Activated effector memory CD4-positive, alpha-beta T cell treated with Interleukin-2 at 50 U/mL for 16 hours (primary cell): ENCODE results near the gene WDR46.

Source experiments
- DNase-seq: peaks from one replicate; pipeline ENCODE4 v3.0.0-alpha.2; 2020

Gene WDR46

DNA sequence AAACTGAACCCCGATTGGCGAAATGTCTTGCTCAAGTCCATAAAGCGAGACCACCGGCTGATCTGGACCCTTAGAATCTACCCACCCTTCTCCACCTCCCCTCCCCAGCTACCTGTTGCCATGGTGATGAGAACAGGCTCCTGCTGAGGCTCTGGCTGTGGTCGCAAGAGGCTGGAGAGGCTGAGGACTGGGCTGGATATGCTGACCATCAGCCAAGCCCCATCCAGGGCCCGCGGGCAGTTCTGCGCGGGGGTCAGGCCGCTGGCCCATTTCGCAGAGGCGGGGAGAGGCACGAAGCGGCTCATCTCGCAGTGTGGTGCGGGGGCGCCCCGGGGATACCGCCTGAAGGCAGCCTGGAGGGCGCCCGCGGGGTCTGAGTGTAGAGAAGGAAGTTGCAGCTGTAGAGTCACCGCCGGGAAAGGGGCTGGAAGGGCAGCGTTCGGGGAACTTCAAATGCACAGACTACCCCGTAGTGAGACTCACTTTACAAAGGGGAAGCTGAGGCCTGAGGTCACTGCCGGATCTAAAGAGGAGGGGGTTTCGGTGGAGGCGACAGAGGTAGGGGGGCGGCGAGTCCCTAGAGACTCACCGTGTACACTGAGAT lies 24.2 kb upstream of the WDR46 start:
- DNase-seq = peak; percentile 20

DNA sequence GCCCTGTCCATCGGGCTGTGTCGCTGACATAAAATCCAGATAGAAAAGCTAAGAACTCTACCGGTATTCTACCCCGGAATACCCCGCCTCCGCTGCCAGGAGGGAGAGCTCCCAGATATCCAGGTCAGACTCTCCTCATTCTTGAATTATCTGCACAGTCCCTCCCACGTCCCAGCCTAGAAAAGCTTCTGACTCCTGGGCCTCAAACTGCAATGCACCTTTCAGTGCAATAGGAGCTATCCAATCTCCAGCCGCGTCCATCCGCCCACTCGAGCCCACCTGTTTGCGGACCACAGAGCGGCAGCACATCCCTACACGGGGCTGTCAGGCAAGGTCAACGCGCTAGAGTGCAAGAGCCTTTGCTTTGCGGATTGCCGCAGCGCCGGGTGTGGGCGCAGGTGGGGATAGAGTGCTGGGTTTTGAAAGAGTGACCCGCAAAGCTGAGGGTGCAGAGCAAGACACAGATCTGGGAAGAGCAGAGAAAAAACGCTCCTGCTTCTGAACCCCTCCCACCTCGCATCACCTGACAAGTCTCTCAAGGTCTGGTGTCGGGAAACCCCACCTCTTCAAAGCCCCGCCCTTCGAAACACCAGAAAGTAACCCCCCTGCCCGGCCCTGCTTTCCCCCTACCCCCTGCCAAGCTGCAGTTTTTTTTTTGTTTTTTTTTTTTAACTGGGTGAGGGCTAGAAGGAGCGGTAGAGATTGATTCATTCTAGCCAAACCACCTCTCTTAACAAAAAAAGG lies 23.5 kb upstream of the WDR46 start:
- peak; percentile 69 for DNase-seq

DNA sequence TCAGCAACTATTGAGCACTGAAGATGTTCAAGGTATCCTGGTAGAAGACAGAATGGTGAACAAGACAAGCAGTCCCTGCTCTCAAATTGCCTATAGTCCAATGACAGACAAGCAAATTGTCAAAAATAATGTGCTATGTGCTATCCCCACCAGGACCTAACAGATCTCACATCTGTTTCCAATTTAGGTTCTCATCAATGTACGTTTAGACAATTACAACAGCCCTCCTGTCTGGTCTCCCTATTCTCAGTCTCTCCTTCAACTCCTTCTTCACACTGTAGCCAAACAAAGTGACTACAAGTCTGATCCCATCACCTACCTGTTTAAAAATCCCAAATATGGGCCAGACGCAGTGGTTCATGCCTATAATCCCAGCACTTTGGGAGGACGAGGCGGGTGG lies 17.3 kb upstream of the WDR46 start:
- DNase-seq = no peak

DNA sequence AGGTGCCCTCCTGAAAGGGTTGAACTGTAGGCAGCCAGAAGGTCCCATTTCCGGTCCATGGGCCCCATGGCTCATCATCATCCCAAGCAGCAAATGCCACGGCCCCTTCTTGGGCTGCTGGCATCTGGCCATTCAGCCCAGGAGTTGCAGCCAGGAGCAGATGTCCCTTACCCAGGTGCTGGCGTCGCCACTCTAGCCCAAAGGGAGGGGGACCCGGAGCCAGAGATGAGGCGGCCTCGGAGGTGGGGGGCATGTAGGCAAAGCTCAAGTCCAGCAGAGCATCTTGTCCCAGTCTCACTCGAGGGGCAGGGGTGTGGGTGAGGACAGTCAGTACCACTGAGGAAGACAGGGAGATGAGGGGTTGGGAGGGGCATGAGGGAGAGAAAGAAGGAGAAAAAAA lies 16.0 kb upstream of the WDR46 start:
- no peak for DNase-seq

DNA sequence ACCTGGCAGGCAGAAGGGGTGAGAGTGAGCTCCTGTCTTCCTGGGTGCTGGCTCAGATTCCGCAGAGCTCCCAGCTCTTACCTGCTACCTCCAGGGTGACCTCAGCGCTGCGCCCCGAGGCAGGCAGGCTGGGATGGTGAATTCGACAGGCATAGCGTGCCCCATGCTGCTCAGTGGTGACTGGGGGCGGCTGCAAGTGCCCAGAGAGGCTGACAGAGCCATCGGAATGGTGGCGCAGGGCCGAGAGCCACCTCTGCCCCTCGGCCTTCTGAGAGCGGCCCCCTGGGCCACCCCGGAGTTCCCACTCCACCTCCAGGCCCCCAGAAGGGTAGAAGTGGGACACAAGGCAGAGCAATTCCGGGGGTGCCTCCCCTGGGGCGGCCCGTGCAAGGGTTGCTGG lies 15.2 kb upstream of the WDR46 start:
- no peak for DNase-seq

DNA sequence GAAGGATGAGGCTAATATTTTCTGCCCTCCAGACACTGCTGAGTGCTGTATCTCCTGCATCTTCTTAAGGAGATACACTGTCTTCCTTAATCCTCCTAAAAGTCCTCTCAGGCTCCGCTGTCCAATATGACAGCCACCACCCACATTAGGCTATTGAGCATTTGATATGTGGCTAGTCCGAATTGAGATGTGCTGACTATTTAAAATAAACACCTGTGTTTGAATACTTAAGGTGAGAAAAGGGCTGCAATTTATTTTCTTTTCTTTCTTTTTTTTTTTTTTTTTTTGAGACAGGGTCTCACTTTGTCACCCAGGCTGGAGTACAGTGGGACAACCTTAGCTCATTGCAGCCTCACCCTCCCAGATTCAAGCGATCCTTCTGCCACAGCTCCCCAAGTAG lies 12.8 kb upstream of the WDR46 start:
- no peak for DNase-seq

DNA sequence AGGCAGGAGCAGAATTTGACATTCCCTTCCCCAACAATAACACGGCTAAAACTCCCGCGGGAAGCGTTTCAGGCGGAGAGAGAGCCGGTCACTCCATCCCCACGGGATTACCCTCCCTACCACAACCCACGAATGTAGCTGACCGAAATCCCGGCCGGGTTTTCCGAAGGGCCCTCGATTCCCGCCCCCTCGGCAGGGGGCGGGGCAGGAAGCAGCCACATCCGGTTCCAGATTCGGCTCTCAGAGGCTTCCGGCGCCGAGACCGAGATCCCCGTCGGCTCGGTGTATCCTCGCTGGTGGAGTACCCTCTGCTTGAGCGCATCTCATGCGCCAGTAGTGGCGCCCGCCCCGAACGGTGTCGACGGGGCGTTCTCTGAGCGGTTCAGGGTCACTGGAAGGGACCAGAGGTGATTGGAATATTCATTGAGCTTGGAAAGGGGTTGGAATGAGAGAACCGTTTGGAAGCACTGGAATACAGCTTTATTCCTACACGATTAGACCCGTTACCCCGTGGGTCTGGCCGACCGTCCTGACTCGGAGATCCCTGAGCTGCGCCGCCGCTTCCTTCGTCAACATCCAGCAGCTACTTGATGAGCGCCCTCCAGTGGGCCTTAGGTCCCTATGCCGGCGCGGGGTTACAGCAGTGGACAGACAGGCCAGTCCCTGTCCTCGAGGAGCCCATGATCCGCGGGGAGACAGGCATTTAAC lies 10.4 kb upstream of the WDR46 start:
- peak; percentile 91 for DNase-seq

DNA sequence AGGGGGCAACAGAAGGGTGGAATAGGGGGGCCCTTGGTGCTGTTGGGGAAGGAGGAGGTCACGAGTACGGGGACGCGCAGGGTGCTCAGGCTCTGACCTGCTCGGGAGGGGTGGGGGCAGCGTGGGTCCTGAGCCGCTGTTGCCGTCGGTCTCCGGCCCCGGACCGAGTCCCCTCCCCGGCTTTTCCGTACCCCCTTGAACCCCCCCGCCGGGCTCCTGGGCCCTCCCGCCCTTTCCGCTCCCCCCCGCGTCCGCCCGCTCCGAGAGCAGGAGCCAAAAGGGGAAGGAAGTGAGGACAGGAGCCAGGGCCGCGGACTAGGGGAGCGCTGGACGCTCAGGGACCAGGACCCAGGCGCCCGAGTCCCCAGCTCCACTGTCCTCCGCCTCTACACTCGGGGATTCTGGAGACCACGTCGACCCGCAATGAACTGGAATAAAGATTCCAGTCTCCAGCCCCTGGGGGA lies 9.8 kb upstream of the WDR46 start, which contains the start of gene RGL2:
TSS of gene RGL2 (minus strand) at position 170 of the 464 bp plus-strand sequence. CDS start 332 bp downstream, outside the sequence.
- peak; percentile 62 for DNase-seq

DNA sequence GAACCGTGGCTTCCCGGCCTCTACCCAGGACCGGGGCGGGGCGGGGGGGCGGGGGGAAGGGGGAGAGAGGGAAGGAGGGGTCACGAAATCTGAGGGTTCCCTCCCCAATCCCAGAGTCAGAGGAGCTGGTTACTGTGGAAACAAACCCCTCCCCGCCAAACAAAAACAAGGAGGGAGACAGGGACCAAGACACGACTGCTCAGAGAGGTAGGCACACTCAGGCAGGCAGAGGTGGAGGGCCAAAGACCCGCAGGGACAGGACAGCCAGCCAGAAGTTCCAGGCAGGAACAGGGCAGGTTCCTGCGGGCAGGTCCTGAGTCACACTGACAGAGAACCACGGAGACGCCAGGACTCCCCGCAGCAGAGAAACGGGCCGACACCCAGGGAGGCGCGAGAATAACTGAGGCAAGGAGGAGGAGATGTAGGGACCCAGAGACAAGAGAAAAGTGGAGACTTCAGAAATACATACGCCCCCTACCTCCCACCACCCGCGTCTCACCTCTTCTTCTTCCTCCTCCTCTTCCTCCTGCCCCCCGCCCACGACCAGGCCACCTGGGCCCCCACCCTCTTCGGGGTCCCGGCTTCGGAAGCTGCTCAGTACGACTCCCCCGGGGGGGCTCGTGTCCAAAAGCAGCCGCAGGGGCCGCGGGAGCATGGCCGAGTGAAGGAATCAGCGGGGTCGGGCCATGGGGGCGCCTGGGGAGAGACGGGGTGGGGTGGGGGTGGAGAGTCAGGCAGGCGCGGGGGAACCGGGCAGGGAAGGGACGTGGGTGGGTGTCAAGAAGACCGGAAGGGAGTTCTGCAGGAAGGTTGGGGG lies 9.1 kb upstream of the WDR46 start:
- DNase-seq = peak; percentile 31

DNA sequence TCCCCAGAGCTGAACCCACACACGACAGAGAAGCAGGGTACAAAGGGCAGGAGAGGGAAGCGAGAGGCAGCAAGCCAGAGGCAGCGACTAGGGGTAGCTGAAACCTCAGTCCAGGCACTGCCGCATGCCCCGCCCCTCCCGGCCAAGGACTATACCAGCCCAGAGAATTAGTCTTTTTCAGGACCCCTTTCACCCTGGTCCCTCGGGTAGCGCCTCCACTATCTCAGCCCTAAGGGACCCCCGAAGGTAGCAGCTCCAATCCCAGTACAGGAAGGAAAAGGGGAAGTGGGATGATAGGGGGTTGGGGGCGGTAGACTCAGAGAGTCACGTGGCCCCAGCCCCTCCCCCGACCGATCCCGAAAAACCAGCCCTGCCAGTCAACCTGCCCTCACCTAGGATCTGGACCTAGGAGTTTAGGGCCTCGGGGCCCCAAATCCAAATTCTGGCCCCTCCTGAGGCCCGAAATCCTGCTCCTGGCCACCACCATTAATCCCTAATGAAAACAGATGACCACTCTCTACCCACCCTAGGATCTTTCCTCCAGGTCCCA lies 8.4 kb upstream of the WDR46 start:
- no peak for DNase-seq

DNA sequence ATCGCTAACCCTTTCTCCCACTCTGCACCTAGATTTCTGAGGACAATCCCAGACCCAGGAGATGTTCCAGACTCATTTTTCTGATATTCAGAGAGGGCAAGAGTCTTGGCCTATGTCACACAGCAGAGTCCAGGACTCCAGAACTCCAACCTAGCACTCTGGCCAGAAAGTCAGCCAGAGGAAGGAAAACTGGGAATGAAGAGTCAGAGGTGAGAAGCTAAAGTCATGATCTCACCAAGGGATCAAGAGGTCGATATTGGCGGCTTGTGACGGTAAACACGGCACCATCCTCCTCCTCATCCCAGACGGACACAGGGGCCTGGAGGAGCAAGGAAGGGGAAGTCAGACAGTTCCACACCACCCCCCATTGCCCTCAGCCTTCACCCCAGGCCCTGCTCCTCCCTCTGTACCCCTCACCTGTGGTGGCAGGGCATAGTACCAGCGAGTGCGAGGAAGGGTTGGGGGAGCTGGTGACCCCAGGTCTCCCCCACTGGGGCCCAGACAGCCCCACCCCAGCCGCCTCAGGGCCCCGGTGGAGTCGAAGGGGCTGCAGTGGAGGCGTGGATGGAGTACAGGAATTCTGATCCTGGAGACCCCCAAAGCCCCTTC lies 7.9 kb upstream of the WDR46 start:
- no peak for DNase-seq

DNA sequence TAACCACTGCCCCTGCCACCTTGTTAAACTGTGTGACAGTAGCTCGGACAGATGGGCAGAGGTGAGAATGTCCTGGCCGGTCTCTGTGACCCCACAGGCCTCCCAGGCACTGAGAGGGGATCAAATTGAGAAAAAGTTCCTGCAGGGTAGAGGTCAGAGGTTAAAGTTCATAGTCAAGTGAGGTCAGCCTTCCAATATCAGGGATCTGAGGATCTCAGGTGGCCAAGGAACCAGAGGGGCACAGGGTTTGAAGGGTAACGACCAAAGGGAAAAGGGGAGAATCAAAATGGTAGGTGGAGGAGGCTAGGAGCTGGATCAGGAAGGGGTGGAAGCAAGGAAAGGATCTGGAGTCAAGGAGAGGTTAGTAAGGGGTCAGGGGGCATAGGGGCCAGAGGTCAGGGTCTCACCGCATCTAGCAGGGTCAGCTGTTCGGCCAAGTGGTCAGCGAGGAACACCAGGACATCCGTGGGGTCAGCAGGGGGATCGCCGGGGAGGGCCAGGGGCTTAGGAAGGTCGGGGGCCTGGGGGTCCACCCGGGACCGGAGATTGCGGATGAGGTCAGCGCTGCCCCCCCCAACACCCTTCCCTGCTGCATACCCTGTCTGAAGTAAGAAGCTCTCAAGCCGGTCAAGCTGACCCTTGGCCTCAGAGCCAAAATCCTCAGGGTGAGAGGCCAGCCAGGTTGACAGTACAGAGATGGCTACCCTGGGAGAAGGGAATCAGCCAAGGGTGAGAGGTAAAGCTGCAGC lies 6.8 kb upstream of the WDR46 start:
- DNase-seq = no peak

DNA sequence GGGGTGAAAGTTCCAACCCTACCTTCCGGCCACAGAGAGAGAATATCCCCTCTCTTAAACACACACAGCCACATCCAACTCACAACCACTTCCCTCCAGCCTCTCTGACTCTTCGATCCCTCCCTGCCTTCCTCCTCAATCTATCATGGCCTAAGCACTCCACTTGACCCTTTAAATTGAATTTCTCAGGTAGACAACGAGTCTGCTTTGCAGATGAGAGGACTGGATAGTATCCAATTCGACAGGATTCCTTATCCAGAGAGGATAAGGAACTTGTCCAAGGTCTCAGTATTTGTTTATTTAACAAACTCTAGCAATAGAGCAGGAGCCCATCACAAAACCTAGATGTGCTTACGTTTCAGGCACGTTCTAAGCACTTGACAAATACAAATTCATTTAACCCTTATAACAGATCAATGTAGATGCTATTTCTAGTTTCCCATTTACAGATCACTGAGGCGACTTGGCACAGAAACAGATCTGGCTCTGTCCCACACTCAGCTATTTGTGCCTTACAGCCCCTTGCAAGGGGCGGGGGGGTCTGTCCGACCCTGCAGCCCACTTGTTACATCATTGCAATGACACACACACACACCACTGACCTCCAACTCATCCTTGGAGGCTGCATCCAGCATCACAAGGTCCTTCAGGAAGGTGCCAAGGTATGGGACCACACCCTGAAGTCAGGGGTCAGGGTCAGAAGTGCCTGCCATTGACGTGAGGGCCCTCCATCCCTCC lies 5.2 kb upstream of the WDR46 start:
- DNase-seq = no peak

DNA sequence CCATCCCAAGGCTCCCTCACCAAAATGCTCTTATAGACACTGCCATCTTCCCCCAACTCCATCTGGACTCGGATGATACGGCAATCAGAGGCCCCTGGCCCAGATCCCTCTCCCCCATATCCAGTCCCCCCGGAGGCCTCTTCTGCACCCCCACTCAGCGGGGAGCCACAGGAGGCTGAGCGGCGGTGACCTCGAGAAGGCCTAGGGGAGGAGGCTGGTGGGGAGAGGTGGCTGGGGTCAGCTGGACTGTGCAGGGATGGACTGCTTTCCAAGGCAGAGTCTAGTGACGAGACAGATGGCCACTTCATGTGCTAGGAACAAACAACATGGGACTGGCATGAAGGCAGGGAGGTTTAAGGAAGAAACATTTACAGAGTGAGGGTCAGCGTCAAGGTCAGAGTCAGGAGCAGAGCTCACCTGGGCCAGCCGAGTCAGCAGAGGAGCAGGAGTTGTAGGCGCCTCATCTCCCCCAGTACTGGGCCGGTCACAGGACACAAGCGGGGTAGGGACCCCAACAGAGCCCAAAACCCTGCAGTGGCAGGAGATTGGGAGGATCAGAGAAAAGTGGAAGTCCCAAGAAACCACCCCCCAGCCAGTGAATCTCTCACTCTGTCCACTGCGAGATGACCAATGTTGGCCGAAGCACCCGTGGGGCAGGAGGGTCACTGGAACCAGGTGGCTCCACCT lies 4.1 kb upstream of the WDR46 start:
- no peak for DNase-seq

DNA sequence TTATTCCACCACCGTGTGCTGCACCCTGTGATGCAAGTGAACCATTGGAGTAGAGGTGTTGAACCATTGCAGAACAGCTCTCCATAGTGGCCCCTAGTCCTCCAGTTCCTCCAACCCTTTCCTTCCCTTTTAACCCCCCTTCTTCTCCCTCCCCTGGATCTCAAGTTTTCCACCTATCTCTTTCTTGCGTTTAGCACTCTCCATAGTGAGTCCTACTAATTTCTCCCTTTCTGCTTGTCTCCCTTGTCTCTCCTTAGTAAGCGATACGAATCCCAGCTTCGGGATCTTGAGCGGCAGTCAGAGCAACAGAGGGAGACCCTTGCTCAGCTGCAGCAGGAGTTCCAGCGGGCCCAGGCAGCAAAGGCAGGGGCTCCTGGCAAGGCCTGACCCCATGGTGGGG lies 1.4 kb upstream of the WDR46 start:
- no peak for DNase-seq

DNA sequence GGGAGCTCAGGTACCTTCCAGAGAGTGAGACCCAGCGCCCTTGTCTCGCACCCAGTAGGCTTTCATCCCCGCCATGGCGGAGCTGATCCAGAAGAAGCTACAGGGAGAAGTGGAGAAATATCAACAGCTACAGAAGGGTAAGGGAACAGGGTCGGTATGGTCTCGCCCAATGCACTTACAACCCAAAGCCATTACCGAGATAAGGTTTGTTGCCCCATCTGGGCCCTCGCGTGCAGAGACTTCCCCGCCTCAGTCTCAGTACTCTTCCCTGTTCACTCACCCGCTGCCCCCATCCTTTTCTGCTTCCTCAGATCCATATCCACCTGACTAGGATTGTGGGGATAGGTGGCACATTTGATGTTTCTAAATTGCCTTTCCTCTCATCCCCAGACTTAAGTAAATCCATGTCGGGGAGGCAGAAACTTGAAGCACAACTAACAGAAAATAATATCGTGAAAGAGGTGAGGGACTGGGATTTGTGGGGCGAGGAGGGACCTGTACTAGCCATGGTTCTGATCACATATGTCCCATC lies 811 bp upstream of the WDR46 start:
- no peak for DNase-seq

DNA sequence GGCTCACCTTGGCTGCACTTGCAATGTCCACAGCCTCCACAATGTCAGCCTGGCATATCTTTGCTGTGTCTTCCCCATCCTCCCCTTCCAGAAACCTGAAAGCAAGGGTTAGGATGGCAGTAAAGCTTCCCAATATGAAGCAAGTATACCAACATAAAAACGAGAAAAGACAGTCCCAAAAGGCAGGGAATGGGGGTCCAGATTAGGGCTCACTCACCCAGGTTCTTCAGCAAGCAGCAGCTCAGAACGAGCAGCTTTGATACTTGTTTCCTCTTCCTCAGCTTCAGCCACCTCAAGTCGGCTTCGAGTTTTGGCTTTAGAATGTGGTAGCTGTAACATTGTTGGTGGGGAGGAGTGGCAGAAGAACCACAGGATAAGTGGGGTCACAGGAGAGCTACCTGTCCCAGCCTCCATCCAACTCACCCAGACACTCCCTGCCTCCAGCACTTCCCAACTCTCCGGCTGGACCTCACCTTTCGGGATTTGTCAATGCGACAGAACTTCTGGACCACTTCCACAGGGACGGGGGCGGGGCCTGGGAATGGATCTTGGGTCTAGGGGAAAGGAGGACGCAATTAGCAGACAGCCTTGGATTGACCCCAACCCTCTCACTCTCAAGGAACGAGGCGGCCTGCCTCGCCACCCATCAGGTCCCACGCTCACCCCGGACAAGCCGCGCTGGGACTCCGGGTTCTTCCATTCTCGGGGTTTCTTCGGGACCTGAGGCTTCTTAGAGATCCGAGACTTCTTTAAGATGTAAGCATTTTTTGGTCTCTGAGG lies 708 bp downstream of the WDR46 start:
- no peak for DNase-seq

DNA sequence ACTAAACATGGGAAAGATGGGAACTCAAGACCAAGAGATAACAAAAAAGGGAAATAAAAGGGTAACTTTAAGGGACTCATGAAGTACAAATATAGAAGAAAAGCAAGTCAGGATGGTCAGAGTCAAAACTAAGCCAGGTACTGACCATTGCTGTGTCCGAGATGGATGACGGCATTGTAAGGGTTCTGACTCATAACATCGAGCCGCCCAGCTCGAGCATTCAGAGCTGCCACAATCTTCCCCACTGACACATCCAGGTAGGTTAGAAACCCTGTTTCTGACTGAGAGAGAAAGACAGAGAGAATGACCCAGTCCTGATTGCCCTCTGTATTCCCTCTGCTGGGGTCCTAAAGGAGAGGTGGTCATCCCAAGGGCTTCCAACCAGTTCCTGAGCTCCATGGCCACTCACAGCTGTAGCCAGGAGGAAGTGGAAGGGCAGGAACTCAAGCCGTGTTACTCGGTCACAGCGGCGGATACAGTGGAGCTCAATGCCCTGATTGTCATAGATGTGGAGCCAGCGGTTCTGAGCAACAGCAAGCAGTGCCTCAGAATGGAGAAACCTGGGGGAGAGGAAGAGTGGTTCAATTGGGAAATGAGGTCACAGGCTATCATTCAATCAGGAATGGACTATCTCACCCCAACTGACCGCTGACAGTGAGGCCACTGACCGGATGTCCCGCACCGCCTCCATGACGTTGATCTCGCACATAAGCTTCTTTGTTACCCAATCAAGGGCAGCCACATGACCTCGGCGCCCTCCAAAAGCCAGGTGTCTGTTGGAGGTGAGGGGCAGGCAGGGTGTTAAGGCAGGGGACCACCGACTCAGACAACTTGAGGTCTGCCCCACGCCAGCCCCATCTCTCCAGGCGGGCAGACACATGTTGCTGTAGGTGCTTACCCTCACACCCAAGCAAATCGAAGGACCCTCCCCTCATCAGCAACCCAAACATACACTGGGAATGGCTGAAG lies 1.8 kb downstream of the WDR46 start:
- DNase-seq = no peak
